ENCODE results near the gene KLF9.
A peak's percentile ranks its signal among the peaks of the same experiment; 100 is the strongest.

Gene KLF9

DNA sequence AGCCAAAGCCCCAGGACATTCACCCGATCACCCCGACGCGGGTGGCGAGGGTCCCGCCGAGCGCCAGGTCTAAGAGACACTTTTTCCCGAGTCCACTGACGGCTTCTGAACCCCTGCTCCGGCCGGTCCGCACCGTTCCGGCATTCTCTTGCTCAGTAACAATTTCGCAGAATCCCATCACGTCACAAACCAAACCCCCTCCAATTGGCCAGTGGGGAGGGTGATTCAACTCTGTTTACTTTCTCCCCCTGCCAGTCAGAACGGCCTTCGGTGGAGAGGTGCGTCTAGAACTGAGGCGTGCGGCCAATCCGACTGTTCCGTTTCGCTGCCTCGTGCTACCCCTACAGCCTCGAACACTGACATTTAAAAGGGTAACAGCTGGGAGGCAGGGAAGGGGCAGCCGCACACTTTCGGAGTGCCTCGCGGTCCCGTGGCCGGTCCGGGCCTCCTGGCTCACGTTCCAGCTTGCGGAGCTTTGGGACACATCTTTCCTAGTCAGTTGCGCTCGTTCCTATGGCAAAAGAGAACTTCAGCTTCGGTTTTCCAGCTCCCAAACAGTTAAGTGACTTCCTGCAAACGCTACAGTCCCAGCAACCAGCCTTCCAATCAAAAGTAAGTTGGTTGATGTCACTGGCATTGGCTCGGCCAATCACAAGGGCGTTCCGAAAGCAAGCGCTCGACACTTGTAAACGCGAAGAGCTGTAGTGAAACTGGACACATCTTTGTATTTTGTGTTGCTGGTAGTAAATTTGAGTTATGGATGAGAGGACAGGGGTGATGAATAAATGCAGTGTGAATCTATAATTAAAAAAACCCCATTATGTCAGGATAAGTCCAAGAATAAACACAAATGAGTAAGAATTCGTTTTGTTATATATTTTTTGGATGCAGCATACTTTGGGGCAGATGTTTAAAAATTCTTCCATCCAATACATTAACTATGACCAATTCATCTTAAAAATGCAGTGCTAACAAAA lies at the start of gene KLF9:
Gene KLF9 (minus strand): TSS at position 859 of the 977 bp plus-strand sequence. CDS start 1,294 bp downstream, outside the sequence.
- peak; percentile 98 for DNase-seq (ENCODE audit: low spot score)

DNA sequence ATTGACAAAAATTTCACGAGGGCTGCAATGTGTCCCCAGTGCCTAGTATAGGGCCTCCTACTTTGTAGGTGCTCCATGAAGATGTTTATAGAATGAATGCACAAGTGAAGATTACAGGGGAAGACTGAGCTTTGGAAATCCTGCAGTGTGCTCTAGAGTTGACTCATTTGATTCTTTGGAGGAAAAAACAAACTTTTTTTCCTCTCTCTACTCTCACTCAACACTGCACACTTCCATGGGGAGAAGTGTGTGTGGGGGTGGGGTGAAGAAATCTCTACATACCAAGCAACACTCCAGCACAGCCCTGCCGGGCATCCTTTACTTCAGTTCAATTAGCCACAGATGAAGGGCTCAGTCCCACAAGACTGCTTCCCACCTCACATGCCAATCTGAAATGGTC lies 49.4 kb upstream of the KLF9 start:
- DNase-seq (ENCODE audit: low spot score) = no peak

DNA sequence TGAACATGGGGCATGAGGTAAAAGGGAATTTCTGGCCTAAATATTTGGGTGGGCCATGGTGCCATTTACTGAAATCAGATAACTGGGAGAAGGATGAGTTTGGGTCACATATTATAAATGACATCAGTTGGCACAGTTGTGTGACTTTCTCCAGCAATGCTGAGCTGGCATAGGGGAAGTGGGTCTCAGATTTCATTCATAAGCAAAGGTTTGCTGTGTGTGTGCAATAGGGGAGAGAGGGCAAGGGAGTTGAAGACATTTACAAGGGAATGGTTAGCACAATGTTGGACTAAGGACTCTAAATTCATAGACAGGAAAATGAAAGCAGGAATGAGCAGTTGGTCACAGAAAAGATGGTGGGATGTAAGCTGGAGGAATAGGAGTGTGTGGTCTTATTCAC lies 47.8 kb upstream of the KLF9 start:
- DNase-seq (ENCODE audit: low spot score) = no peak

DNA sequence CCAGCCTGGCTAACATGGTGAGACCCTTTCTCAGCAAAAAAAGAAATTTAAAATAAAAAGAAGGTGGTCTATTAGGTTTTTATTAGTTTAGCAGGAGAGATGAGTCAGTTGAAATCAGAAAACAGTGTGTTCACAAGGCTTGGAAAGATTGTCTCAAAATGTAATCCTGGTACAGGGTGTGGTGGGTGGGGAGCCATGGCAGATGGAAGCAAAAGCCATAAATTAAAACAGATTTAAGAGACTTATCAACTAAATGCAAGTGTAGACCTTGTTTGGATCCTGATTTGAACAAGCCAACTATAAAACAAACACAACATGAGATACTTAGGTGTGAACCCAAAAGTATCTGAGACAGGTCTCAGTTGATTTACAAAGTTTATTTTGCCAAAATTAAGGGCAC lies 42.8 kb upstream of the KLF9 start:
- DNase-seq (ENCODE audit: low spot score) = no peak

DNA sequence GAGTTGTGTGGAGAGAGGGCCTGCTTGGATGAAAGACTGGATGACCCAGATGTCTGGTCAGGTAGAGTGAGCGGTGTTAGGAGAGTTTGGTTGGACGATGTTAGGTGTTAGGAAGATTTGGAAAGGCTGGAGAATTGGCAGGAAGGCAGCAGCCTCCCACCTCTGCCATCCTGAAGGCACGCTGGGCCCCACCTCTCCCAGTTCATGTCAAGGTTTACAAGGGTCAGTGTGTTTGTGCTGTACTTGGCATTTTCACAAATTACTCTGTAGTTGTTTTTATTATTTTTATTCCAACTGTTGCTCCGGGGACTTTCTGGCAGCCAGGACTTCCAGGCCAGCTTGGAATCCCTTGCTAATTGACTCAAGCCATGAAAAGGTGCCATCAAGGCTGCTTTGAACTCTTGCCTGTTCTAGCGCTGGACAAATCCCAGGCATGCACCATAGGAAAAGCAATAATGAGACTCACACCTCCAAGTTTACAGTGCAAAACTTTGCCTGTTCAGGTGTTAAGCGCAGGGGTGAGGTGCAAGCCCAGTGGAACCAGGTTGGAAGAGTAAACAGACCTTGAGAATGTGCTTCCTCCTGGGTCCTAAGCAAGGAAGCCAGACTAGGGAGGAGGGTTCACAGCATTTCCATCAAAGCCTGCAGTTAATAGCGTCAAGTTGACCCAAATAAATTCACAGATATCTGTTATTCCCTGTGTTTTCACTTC lies 41.7 kb upstream of the KLF9 start:
- DNase-seq (ENCODE audit: low spot score) = no peak

DNA sequence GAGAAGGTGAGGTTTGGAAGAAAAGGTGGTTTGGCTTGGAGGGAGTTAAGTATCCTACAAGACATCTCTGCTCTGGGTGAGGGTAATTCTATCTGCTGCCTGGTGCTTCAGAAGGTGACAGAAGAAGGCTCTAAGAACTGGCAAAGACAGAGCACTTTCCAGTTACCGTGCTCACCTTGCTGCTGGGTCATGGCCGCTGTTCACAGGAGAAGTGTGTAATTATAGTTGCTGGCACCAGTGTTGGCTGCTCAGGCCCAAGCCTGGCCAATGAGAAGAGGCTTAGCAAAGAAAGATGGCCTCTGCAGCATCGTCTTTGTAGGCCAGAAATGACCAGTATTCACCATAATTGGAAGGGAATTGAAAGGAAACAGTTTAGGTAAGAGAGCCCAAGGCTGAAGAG lies 37.9 kb upstream of the KLF9 start:
- DNase-seq (ENCODE audit: low spot score) = no peak

DNA sequence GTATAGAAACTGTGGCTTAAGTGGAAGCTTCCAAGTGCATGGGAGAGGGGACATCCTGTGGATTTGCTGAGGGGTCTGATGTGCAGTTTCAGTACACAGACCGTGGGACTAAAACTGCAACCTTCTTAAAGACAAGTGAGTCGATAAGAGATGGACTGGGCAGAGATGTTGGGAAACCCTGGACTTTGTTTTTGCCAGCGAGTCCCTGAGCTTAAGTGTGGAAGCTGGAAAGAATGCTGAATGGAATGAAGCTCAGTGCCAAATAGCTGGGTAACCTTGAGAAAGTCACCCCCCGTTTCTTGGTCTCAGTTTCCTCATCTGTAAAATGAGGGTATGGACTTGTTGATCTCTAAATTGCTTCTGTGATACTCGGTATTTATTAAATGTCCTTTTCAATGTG lies 37.3 kb upstream of the KLF9 start:
- DNase-seq (ENCODE audit: low spot score) = no peak

DNA sequence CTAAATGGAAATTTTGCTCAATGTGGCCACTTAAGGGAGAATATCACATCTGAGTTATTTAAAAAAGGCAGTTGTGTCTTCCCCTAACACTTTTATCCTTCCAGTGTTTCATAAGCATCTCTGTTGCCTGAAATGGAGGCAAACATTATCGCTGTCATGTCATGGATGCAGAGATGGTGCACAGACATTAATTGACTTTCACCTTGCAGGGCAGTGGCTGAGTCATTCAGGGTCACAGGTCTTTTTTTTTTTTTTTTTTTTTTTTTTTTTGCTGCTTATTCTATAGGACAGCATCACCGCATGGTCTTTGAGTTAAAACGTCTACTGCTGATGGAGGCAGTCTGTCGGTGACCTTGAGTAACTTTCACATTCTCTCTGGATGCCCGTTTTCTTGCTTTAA lies 36.3 kb upstream of the KLF9 start:
- DNase-seq (ENCODE audit: low spot score) = no peak

DNA sequence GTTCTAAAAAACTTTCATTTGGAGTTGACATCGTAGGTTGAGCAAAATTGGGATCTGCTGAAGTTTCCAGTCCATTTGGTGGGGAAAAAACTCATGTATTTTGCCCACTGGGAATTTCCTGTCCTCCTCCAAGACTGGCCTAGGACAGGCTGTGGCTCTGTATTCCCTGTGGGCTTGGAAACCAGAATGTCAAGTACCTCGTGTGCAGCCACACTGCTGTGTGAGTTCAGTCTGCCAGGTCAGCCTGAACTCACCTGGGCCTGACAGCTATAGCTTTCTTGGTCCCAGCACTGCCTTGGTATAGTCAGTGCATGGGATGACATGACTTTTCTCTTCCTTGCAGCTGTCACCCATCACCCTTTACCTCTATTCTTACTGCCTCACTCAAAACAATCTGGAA lies 35.0 kb upstream of the KLF9 start:
- no peak for DNase-seq (ENCODE audit: low spot score)

DNA sequence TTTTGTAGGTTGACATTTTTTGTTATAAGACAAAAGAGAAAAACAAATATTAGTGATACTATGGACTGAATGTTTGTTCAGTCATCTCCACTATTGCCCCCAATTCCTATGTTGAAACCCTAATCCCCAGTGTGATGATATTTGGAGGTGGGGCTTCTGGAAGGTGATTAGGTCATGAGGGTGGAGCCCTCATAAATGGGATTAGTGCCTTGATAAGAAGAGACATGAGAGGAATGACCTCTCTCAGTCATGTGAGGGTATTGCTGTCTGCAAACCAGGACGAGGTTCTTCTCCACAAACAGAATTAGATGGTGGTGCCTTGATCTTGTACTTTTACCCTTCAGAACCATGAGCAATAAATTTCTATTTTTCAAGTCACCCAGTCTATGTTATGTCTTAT lies 34.5 kb upstream of the KLF9 start:
- DNase-seq (ENCODE audit: low spot score) = no peak

DNA sequence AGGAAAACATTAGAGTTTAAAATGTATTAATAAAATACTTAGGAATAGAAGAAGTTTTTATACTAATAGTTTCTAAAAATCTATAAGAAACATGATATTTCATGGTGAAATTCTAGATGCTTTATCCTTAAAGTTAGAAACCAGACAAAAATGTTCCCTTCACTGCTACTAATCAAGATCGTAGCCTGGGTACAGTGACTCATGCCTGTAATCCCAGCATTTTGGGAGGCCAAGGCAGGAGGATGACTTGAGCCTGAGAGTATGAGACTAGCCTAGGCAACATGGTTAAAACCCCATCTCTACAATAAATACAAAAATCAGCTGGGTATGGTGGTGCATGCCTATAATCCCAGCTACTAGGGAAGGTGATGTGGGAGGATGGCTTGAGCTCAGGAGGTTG lies 30.4 kb upstream of the KLF9 start:
- DNase-seq (ENCODE audit: low spot score) = no peak

DNA sequence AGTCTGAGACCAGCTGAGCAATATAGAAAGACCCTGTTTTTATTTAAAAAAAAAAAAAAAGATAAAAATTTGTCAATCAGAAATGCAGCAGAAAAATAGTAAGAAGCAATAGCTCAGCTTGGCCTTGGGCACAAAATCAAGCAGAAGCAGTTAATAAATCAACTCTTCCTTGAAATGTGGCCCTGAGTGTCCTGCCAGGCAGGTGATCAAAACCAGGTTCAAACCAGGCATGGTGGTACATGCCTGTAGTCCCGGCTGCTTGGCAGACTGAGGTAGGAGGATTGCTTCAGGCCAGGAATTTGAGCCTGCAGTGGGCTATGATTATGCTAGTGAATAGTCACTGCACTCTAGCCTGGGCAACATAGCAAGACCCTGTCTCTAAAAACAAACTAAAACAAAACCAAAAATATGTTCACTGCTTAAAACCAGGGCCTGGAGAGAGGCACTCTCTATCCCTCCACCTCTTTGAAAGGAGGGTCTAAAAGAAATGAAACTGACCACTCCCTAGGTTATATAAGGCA lies 27.9 kb upstream of the KLF9 start:
- no peak for DNase-seq (ENCODE audit: low spot score)

DNA sequence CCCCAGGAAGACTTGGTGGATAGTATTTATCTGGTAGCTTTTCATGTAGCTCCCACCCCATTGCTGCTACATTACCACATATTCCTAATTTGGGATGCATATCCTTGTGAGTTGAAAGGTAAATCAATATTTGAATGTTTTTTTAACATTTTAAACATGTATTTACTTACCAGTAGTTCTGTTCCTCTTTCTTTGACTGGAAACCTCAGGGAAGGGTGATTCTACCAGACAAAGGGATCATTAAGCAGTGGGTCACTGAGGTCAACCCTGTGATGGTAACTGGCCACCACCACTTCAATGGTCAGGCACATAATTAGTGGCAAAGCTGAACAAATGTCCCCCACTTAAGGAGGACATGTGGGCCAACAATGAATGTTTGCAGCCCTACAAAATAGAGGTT lies 27.2 kb upstream of the KLF9 start:
- no peak for DNase-seq (ENCODE audit: low spot score)

DNA sequence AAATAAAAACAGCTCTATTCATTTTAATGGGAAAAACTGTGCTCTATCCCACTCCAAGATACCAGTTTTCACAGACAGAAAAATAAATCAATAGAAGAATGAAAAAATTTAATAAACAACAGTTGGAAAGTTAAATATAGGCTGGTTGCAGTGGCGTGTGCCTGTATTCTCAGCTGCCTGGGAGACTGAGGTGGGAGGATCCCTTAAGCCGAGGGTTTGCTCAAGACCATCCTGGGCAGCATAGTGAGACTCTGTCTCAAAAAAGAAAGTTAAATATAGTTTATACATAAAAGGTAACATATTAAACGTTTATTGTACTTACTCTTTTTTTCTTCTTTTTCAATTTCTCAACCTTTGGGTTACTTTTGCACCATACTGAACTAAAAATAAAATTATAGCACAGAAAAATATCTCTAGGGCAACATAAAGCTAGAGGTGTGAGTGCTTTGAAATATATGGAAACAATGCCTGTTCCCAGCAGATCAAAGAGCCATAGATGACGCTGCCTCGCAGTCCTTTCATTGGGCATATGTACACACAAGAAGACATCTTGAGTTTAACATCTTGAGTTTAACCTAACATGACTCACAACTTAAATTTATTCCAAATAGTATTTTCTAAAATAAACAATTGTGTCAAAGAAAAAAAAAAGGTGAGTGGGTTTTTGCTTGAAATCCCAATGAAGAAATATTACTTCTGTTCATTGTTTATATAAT lies 25.7 kb upstream of the KLF9 start:
- DNase-seq (ENCODE audit: low spot score) = peak; percentile 30

DNA sequence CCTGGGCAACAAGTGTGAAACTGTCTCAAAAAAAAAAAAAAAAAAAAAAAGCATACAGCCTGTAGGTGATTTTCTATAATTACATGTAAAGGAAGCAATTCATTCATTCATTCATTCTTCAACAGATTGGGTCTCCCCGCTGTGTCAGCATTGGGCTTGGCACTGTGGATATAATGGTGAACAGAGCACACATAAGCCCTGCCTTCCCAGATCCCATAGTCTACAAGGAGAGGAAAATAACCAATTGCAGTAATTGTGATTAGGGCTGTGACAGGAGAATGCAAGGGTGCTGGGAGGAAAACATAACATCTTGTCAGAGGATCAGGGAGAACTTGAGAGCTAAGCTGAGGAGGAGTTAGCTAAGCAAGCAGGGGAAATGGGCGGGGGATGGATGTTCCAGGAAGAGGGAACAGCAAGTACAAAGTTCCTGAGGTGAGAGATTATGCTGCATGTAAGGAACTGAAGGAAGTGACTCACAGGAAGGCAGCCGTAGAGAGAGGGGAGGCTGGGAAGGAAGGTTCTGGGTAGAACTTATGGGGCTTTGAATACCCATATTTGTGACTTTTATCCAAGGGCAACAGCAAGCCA lies 24.0 kb upstream of the KLF9 start:
- peak; percentile 29 for DNase-seq (ENCODE audit: low spot score)

DNA sequence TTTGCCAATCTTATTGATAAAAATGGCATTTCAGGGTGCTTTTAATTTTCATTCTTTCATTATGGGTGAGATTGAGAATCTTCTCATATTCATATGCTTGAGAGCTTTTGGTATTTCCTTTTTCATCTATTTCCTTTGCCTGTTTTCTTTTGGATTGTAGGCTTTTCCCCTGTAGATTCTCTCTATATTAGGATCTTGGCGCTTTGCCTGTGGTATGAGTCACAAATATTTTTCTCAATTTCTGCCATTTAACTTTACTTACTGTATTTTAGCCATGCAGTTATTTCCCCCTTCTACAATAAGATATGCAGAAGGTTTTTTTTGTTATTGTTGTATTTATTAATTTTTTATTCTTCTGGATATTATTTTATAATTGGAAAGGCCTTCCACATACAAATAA lies 21.5 kb upstream of the KLF9 start:
- DNase-seq (ENCODE audit: low spot score) = no peak

DNA sequence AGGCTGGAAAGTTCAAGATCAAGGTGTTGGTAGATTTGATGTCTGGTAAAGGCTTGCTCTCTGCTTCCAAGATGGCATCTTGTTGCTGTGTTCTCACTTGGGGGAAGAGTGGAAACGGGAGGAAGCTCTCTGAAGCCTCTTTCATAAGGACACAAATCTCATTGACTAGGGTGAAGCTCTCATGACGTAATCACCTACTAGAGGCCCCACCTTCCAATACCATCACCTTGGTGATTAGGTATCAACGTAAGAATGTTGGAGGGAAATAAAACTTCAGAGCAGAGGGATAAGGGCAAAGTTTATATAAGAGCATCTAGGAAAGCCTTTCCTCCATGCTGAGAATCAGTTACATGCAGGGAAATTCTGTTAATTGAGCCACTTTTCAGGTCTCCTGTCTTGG lies 15.4 kb upstream of the KLF9 start:
- DNase-seq (ENCODE audit: low spot score) = no peak

DNA sequence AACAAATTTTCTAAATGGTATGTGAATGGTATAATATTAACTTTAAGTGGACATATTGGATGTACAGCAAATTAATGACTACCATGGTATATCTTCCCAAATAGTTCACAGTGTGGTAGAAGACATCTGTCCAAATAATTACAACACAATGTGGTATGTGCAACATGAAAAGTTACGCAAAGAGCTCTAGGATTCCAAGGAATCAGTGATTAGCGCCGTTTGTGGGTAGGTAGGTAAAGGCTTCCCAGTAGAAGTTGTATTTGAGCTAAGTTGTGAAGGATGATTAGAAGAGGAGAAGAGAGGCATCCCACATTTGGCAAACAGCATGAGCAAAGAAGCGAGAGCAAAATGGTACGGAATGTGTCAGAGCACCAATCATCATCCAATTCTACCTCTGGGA lies 14.3 kb upstream of the KLF9 start:
- no peak for DNase-seq (ENCODE audit: low spot score)

DNA sequence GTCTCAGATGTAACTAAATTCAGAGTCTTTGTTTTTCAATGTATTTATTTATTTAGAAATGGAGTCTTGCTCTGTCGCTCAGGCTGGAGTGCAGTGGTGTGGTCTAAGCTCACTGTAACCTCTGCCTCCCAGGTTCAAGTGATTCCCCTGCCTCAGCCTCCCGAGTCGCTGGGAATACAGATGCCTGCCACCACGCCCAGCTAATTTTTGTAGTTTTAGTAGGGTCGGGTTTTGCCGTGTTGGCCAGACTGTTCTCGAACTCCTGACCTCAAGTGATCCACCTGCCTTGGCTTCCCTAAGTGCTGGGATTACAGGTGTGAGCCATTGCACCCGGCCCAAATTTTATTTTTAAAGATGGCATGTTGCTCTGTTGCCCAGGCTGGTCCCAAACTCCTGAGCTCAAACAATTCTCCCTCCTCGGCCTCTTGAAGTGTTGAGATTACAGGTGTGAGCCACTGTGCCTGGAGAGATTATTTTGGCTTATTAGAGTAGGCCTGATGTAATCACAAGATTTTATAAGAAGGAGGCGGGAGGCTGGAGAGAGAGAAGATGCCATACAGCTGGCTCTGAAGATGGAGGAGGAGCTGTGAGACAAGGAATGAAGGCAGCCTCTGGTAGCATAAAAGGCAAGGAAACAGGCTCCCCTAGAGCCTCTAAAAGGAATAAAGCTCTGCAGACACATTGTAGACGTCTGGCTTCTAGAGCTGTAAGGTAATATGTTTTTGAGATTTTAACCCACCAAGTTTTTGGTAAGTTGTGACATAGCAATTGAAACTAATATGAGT lies 12.9 kb upstream of the KLF9 start:
- DNase-seq (ENCODE audit: low spot score) = no peak

DNA sequence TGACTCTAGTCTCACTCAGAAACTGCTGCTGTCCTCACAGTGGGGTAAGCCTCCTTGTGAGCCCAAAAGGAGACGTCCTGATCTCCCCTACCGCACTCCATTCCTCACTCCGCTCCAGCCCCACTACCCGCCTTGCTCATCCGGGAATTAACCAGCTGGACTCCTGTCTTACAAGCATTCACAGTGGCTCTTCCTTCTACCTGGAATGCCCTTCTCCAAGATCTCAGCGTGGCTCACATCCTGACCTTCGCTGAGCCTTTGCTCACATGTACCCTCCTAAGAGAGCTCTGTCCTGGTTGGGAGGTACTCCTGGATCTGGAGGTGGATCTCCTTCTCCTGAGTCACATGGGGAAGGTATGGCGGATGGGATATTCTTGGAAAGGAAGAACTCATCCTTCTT lies 10.7 kb upstream of the KLF9 start:
- DNase-seq (ENCODE audit: low spot score) = no peak

DNA sequence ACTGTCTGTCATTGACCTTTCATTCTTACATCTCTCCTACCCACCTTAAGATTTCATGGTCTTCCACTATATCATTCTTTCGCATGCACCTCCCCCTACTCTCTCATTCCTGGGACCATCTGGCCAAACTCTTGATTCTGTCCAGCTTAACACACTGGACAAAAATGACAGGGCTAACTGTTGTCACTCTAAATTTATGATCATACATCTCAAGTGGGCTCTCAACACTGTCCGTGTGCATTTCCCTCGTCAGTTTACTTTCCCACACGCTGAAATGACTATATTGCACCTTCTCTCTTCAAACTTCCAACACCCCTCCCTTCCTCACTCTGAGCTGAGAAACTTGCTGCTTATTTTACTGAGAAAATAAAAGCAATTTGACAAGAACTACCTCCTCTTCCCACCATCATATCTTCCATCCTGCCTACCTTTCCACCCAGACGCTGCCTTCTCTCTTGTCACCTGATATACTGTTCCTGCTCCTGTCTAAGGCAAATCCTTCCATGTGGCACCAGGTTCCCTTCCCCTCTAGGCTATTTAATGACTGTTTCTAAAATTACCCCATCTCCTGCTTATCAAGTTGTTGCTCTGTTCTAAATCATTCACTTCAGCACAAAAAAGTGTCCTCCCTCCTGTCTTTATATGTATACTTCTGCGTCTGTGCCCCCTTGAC lies 8.1 kb upstream of the KLF9 start:
- DNase-seq (ENCODE audit: low spot score) = no peak

Data from Ammon's horn (tissue), 1 donor.